ENCODE results near the gene SLC35A3.
"Not testable (repeated sequence)": the region's sequence is repeated elsewhere in the genome, so short reads cannot be mapped to it uniquely, and the experiment has no call there.

The SLC35A3 gene

DNA sequence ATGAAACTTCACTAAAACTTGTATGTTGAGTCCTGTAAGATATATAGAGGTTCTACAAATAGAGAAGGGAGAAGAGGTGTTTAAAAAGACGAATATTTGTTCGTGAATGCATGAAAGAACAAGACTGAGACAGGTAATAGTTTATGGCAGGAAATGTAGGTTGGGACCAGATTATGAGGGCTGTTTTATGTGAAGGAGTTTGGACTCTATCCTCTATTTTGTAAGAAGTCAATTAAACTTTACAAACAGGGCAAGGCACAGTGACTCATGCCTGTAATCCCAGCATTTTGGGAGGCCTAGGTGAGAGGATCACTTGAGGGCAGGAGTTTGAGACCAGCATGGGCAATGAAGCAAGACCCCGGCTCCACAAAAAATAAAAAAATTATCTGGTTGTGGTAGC is 5.7 kb downstream of the SLC35A3 start:
- H3K4me3 ChIP-seq (replicated peaks; ENCODE audit: low read depth, low read length), result no peak overlapping the region
- DNase-seq (ENCODE audit: extremely low read depth, low read depth), result no peak
- TF ChIP-seq, protein P1, sequence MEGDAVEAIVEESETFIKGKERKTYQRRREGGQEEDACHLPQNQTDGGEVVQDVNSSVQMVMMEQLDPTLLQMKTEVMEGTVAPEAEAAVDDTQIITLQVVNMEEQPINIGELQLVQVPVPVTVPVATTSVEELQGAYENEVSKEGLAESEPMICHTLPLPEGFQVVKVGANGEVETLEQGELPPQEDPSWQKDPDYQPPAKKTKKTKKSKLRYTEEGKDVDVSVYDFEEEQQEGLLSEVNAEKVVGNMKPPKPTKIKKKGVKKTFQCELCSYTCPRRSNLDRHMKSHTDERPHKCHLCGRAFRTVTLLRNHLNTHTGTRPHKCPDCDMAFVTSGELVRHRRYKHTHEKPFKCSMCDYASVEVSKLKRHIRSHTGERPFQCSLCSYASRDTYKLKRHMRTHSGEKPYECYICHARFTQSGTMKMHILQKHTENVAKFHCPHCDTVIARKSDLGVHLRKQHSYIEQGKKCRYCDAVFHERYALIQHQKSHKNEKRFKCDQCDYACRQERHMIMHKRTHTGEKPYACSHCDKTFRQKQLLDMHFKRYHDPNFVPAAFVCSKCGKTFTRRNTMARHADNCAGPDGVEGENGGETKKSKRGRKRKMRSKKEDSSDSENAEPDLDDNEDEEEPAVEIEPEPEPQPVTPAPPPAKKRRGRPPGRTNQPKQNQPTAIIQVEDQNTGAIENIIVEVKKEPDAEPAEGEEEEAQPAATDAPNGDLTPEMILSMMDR (IDR thresholded peaks at IDR 0.05; ENCODE audit: low read depth, low read length, missing control alignments), result no peak

DNA sequence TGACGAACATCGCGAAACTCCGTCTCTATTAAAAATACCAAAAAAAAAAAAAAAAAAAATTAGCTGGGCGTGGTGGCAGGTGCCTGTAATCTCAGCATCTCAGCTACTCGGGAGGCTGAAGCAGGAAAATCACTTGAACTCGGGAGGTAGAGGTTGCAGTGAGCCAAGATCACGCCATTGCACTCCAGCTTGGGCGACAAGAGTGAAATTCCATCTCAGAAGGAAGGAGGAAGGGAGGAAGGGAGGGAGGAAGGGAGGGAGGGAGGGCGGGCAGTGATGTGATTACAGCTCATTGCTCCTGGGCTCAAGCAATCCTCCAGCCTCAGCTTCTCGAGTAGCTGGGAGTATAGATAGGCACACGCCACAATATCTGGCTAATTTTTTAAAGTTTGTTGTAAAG is 7.5 kb downstream of the SLC35A3 start:
- H3K4me3 ChIP-seq (replicated peaks; ENCODE audit: low read depth, low read length); DNase-seq (ENCODE audit: extremely low read depth, low read depth): not testable (repeated sequence)

DNA sequence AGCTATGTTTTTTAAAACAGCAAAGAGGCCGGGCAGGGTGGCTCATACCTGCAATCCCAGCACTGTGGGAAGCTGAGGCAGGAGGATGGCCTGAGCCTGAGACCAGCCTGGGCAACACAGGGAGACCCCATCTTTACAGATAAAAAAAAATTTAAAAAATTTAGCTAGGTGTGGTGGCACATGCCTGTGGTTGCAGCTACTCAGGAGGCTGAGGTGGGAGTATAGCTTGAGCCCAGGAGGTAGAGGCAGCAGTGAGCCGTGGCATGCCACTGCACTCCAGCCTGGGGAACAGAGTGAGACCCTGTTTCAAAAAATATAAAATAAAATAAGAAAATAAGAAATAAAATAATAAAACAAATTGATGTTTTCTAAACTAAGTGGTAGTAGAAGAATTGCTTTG is 8.4 kb downstream of the SLC35A3 start:
- no peak overlapping the region for H3K4me3 ChIP-seq (replicated peaks; ENCODE audit: low read depth, low read length)
- TF ChIP-seq, protein P1 (IDR thresholded peaks at IDR 0.05; ENCODE audit: low read depth, low read length, missing control alignments), result no peak

DNA sequence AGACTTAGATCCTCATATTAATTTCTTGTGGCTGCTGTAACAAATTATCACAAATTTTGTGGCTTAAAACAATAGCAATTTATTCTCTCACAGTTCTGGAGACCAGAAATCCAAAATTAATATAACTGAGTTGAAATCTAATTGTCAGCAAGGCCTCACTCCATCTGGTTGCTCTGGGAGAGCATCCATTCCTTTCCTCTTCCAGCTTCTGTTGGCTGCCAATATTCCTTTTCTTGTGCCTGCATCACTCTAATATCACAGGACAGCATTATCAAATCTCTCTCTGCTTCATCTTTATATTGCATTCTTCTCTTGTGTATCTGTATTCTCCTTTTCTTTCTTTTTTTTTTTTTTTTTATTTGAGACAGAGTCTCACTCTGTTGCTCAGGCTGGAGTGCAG is 9.3 kb downstream of the SLC35A3 start:
- H3K4me3 ChIP-seq (replicated peaks; ENCODE audit: low read depth, low read length), result no peak overlapping the region
- DNase-seq (ENCODE audit: extremely low read depth, low read depth), result no peak
- TF ChIP-seq, protein P1 (IDR thresholded peaks at IDR 0.05; ENCODE audit: low read depth, low read length, missing control alignments), result no peak

More for the DNA sequence above, 8.4 kb downstream of the SLC35A3 start:
- no peak for DNase-seq (ENCODE audit: extremely low read depth, low read depth)

DNA sequence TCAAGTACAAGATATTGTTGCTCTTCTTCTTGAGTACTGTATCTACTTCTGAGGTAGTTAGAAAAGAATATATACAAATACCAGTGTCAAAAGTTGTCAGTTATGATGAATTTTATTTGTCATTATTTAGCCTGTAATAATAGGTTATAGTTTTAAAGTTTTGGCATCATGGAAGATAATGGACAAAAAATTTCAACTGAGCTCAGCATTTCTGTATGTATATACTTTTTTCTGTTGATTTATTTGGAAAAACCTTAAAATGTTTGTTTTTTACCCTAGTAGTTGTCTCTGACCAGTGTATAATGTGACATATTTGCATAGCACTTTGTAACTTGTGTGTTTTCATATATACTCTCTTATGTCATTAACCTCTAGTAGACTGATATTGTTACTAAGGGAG is 11.1 kb downstream of the SLC35A3 start:
- no peak overlapping the region for H3K4me3 ChIP-seq (replicated peaks; ENCODE audit: low read depth, low read length)
- TF ChIP-seq, protein P1 (IDR thresholded peaks at IDR 0.05; ENCODE audit: low read depth, low read length, missing control alignments), result no peak
- DNase-seq (ENCODE audit: extremely low read depth, low read depth), result no peak

GRCh38 chr1:99986656-99987225 is 16.9 kb downstream of the SLC35A3 start:
- no peak for DNase-seq (ENCODE audit: extremely low read depth, low read depth)
- no peak overlapping the region for H3K4me3 ChIP-seq (replicated peaks; ENCODE audit: low read depth, low read length)
- TF ChIP-seq, protein P1 (IDR thresholded peaks at IDR 0.05; ENCODE audit: low read depth, low read length, missing control alignments), result no peak

DNA sequence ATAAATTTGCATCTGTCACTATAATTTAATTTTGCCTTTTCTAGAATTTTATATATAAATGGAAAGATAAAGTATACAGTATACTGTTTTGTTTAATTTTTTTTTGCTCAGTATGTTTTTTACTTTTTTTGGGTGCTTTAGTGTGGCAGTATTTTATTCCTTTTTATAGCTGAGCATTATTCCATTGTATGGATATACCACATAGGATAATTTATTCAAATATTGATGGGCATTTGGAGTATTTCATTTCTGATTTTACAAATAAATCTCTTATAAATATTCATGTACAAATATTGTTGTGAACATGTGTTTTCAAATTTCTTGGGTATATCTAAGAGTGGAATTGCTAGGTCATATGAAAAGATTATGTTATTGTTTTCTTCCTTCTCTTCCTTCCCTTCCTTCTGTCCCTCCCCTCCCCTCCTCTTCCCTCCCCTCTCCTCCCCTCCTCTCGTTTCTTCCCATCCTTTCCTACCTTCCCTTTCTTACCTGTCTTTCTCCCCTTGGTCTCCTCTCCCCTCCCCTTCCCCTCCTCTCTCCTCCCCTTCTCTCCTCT is 18.5 kb downstream of the SLC35A3 start:
- TF ChIP-seq, protein P1 (IDR thresholded peaks at IDR 0.05; ENCODE audit: low read depth, low read length, missing control alignments), result no peak
- no peak overlapping the region for H3K4me3 ChIP-seq (replicated peaks; ENCODE audit: low read depth, low read length)

More for the DNA sequence above, 18.5 kb downstream of the SLC35A3 start:
- no peak for DNase-seq (ENCODE audit: extremely low read depth, low read depth)
